Measurements from ENCODE around the gene DIS3L2.

The DIS3L2 gene

DNA sequence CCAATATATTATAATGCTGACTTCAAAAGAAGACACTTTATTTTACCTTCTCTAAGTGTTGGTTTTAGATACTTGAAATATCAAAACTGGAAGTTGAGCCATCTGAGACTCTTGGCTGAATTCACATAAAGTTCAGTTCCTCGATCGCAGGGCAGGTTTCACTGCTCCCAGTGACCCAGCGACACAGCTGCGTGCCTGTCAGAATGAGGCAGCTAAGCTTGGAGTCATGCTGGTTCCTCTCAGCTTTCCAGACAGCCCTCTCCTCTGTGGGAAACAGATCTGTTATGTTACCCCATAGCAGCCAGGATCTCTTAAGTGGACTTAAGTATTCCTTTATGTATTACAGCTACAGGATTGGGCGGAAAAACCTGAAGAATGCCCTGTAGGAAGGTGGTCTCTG lies 274.2 kb downstream of the DIS3L2 start:
- no peak for DNase-seq

DNA sequence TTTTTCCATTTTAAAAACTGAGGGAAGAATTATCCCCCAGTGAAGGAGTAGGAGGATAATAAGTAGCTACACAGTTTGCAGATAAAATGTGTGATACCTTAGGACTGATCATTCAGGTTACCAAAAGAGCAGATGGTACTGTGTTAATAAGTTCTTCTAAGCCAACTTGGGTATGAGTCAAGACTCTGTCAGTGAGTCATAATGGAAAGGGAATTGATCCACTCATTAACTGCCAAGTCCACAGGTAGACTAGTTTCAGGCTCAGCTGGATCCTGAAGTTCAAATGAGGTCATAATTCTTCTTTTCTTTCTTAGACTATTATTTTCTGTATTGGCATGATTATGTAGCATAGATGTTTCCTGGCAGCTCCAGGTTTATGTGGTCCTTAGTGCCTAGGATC lies 274.7 kb downstream of the DIS3L2 start:
- DNase-seq: no peak

DNA sequence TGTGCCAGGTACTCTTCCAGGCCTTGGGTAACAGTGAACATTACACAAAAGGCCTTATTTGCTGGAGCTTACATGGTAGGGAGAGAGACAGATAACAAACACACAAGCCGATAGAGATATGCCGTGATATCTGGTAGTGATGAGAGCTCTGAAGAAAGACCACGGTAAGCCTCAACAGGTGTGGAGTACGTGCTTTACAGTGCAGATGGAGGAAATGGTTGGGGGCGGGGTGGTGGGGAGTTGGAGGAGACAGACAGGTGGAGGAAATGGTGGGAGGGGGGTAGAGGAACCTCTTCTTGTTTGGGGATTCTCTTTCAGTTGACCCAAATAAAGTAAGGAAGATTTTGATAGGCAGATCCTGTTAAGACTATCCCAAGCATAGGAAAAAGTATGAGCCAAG lies 276.0 kb downstream of the DIS3L2 start:
- no peak for DNase-seq

DNA sequence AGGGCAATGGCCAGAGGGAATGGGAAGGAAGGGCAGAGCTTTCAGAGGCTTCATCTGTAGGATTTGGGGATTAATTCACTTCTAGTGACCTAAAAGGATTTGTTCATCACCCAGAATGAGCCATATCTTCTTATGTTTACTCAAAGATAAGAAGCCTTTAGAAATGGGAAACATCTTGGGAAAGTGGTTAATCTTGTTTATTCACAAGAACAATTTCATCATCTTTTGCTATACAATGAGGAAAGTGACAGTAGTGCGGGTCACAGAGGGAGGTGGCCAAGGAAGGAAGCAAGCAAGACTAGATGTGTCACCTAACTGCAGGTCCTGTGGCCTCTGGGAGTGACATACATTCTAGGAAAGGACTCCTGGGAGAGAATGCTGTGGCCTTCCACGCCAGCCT lies 276.6 kb downstream of the DIS3L2 start:
- DNase-seq: no peak

DNA sequence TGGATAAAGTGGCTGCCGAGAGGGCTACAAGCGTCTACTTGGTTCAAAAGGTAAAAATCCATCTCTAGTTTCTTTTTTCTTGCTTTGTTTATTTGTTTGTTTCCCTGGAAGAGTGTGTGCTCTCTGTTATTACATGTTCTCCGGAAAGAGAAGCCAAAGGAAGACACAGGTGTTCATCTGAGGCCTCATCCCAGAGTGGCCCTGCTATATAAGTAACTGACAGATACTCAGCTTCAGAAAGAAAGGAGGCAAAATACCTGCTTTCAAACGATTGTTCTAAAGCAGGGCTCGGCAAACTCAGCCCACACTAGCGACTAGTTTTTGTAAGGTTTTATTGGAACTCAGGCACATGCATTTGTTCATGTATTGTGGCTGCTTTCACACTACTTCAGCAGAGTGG lies 277.1 kb downstream of the DIS3L2 start:
- DNase-seq: no peak

DNA sequence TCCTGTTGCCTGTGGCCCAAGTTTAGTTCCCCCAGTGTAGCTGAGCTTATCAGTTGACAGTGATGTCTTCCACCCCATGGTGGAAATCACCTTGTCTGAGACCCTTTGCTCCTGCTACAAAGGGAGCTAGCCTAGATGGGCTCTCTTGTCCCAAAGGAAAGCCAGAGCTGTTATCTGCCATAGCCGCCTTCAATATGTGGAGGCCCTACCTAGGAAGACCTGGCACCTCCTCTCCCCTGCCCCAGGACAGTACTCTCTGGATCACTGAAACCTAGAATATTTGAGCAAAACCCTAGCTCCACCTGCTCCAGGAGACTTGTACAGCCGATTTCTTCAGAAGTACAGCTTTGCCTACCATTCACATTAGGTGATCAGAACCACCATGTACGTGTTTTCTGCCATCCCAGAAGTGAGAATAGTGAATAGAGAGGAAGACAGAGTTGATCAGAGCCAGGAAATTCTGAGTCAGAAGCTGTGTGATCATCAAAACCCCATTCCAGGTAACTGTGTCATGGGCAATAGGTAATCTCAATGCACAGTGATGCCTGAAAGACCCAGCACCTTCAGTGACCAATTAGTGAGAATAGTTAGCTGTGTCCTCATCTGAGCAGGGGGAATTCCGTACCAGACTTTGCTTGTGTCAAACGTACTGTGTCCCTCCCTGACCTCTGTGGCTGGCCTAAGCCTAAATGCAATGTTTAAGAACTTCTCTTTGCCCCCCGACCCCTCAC lies 278.6 kb downstream of the DIS3L2 start:
- peak; percentile 5 to 24 for DNase-seq

DNA sequence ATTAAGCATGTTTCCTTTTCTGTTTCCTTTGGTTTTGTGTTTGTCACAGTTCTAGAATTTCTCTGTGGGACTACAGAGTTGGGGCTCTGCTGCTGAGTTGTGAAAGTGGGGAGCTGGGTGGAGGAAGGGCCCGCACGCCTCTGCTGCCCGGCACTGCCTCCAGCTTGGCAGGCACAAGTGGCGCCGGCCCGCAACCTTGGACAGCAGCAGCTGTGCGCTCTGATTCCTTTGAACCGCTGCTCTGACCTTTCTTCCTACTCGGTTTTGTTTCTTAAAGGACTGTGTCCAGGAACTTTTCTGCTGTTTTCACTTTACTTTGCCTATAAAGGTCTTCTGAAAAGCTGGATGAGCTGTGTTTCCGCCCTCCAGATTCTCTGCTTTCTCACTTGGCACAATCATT lies 279.4 kb downstream of the DIS3L2 start:
- DNase-seq: no peak

DNA sequence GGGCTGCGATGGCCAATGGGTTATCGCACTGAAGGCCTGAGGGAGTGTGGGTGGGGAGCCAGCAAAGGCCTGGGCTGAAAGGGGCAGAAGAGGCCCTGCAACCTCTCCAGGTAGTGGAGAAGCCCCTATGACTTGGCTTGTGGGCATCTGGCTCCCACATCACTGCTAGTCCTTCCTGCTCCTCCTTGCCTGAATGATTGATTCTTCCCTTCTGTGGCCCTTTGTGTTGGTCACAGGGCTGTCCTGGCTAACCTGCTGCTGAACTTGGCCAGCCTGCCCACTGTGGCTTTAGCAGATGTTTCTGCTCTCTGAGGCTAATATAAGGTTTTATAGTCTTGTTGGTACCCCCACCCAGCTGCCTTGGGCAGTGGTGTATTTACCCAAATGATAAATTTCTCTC lies 280.8 kb downstream of the DIS3L2 start:
- DNase-seq: no peak

DNA sequence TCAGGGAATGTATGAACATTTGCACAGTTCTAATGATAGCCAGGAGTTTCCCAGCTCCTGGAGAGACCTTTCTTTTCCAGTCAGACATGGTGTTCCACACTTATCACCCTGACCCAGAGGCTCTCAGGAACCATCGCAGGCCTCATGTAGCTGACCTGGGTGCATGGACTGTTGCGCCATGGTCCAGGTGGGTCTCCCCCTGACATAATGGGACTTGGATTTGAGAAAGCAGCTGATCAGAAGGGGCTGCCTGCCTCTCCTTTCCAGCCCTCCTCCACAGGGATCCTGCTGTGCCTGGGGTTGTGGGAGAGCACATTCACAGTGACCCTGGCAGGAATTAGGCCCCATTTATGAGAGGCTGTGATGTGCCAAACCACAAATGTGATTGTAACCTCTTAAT lies 283.6 kb downstream of the DIS3L2 start:
- DNase-seq: no peak

DNA sequence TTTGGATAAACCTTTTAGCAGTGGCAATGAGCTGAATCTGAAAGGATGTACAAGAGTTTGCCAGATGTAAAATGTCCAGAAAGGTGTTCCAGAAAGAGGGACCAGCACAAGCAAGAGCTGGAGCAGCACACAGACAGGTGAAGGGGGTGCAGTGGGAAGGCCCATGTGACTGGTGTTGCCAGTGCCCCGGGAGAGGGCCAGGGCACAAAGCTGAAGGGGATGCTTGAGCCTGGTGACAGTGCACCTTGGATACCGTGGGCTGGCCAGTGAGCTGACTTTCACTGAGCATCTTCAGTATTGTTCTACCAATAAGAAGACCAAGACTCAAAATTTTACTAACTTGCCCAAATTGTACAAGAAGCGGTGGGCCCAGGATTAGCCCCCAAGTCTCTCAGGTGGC lies 284.7 kb downstream of the DIS3L2 start:
- no peak for DNase-seq

DNA sequence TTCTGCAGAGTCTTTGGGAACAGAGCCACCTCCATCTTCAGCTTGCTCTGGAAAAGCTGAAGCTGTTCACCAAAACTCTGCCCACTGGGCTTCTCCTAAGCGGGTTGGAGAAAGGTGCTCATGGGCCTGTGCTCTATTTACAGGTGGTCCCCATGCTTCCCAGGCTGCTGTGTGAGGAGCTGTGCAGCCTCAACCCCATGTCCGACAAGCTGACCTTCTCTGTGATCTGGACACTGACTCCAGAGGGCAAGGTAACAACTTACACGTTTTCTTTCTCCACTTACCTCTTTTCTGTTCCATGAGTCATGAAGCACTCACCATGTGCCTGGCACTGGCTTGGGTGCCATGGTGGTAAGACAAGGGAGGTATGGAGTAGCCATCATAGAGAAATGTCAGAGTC lies 287.6 kb downstream of the DIS3L2 start:
- DNase-seq: no peak

DNA sequence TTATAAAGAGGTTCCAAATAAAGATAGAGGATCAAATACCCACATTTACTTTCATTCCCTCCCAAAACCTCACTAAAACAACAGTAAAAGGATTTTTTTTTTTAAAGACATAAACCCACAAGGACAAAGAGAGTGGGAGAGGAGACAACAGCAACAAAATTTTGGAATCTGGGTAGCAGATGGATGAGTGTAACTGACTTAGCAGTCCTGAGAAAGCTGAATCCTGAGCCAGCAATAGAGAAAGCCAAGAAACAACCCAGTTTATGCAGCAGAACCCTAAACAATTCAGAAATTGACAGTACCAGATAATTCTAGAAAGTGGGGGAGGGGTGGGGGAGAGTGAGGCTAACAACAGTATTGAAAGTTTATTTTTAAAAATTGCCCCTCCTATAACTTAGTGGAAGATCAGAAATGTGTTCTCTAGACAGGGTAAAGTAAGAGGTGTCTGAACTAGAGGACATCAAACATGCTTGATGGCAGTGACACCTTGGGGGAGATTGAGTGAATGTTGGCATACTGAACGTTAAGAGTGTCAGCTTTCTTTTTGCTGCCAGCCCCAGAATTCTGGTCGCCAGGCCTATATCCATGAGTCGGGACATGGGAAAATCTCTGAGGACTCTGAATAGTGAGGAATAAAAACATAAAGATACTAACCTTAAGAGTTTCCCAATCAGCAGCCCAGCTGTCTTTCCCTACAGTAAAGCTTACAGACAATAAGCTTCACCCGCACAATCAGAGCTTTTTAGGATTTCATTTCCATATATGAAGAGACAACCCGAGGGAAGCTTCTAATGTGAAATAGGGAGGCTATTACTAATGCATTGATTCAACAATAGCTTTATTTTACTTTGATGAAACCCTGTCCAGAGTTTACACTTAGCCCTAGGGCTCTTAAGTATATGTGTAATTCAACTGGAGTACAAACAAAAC lies 289.0 kb downstream of the DIS3L2 start:
- DNase-seq: no peak

DNA sequence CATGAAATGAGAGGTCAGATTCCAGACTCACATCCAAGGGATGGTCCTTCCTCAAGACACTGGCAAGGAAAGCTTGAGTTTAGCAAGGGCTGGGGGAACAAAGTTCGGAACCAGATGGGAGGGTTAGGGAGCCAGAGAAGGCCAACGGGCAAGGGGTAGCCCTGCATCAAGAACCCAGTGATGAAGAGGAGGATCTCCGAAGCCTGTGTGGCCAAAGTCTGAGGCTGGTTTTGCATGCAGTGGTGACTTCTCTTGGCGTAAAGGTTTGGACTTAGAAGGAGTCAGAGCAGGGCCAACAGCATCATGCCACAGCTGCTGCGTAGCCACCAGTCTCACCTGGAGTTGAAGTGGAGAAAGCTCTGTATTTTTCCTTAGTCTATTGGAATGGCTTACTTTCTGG lies 293.5 kb downstream of the DIS3L2 start:
- DNase-seq: no peak

DNA sequence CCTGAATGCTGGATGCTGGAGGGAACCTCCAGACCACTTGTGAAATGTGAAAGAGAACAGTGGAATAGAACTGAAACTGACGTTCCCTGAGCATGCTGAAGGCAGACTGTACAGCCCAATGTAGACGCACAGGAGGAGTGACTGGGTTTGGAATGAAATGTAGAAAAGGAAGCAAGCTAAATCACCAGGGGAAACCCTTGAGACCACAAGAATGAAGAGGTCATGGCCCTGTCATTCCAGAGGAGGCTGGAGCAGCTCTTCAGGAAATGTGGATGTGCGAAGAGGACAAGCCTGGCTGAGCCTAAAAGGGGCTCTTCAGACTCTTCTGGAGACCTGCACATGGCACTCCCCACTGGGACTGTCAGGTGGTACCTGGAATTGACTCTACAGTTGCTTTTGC lies 298.6 kb downstream of the DIS3L2 start:
- DNase-seq: no peak

DNA sequence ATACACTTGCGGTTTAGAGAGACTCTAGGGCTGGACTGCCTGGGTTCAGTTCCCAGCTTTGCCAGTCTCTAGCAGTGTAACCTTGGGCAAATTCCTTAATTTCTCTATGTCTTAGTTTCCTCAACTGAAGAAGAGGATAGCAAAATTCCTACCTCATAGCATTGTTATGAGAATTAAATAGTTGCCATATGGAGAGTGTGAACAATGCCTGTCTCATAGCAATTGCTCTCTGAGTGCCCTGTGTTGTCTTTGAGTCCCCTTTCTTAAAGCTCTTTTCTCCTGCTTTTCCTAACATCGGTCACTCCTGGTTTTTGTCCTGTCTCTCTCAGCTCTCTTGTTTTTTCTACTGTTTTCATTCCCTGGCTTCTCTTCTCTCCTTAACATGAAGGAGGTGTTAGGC lies 300.3 kb downstream of the DIS3L2 start:
- DNase-seq: no peak

DNA sequence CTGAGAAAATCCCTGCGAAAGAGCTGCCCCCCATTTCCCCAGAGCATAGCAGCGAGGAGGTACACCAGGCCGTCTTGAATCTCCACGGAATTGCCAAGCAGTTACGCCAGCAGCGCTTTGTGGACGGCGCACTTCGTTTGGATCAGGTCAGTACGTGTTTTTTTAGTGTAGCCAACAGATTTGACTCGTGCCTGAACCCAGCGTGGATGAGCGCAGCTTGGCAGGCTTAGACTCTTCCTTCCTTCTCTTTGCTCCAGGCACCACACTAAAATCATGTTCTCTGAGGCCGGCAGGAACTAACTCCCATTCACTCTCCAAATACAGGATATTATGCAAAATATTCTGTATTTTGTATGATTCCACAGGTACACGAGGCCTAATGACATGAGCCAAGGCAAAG lies 301.8 kb downstream of the DIS3L2 start:
- no peak for DNase-seq

DNA sequence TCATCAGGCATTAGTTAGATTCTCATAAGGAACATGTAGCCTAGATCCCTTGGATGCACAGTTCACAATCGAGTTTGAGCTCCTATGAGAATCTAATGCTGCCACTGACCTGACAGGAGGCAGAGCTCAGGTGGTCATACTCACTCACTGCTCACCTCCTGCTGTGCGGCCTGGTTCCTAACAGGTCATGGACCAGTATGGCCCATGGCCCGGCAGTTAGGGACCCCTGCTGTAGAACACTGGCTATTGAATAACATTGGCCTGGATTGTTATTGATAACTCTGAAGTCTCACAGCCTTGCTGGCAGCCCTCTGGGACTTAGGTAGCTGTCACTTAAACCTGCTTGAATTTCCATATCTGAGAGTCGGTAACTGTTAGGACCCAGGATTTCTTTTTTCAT lies 302.6 kb downstream of the DIS3L2 start:
- DNase-seq: no peak

DNA sequence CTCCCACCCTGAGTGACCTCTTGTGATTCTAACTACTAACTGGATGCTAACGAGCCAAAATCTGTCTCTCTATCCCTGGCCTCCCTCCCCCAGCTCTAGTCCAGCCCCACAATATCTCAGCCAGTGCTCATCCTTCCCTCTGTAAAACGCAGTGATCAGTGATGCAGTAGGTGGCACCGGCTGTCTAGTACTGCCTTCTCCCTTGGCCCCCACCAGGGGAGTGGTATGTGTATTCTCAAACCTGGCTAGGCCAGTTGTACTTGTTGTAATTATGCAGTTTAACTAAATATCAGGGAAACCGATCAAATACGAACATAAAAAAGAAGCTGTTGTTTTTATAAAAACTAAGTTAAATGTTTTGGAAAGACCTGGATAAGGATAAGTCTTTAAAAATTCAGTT lies 303.8 kb downstream of the DIS3L2 start:
- DNase-seq: no peak

DNA sequence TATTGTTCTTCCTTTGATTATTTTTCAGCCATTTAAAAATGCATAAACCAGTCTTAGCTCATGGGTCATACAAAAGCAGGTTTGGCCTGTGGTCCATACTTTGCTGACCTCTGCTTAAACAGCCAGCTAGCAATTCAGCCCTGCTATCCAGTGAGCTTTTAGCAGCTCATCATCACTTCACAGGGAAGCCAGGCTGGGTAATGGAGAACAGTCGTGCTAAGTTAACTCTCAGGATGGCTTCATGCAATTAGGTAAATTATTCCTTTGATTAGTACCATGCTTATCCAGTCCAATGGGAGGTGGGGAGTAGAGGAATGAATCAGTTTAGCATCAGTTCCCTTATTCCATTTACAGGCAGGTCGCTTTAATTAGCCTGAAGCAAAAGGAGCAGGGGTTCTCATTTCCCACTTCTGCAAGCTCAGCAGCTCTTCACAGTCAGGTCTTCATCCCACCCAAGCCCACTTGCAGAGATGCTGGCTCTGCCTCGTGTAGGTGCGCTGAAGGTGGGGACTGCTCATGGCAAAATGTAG lies 307.2 kb downstream of the DIS3L2 start:
- DNase-seq: no peak

DNA sequence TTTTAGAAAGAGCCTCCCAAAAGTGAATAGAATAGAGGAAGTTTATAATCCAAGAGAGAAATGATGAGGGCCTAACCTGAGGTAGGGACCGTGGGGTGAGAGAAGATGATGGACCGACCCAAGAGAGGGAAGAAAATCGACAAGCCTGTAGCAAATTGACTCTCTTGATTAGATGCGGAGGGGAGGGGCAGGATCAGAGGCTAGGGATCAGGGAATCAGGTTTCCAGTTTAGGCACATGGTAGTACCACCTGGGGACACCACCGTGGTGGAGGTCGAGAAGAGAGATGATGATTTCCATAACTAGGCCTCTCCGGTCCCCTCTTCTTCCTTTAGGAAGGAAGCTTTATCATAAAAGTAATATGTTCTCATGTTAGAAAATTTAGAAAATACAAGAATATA lies 308.4 kb downstream of the DIS3L2 start:
- DNase-seq: no peak

DNA sequence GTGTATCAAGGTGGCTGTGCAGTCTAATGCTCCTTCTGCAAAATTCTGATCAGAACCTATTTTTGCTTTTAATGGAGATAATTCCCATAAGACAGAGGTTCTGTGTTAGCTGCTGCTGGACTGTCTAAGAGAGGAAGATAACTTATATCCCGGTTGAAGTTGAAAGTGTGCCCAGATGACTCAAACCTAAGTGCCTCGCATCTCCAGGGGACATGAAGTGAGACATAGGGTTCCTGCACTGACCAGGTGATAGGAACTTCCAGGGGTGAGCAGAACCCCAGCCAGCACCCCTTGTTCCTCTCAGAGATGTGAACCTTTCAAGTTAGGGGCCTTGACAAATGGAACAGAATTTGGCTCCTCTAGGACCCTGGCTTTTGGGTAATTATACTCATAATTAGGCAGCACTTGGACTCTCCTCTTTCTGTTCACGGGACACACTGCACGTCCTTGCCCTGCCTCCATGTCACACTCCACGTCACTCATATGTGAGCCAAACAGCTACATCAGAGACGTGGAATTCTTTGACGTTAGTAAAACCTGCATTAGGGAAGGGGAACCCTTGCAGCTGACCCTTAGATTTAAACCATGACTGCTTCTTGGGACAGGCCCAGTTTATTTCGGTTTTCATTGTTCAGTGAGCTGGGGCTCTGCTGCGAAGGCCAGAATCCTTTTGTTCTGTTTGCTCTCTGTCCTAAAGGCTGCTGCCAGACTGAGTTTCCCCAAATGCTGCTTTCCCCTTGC lies 312.6 kb downstream of the DIS3L2 start:
- no peak for DNase-seq

DNA sequence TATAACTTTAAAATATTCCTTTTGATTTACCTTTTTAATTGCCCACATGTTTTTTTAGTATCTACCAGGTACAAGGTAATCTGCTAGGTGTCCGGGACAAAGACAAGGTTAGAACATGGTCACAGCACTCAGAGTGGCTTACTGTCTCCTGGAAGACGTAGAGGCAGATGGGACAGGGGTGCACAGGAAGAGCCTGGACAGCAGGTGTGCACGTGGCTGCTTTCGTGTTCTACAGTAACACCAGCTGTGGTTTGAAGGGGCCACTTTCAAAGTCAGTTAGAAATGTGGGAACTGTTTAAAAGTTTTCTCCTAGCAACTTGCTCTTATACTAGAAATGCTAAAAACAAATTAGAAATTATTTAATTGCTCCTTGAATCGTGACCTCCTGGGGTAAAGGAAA lies 314.2 kb downstream of the DIS3L2 start:
- DNase-seq: no peak

DNA sequence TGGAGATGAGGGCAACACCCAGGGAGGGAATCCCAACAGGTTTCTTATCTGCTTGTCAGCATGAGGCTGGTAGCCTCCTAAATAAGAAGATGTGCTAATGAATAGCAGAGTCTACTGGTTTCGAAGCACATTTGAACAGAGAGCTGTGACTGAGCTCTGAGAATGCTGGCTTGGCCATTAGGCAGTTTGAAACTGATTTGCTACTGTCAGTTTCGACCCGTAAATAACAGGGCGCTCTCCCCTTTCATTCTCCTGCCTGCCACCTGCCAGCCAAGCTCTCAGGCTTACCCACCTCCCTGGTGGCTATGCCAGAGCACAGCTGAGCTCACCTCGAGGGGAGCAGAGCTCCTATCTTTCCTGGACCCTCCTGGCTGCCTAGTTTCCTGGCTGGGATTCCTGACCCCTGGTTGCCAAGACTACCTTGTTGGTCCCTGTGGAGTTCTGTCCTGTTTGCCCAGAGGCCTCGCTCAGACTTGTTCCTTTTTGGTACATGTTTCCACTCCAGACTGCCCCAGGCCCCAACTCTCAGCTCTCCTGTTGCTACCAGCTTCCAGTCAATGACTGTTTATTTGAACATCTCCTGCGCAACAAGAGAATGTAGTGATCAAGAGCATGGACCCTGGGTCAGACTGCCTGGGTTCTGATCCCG lies 314.7 kb downstream of the DIS3L2 start:
- DNase-seq: no peak
